Liver (tissue), 9 donors: Measurements from ENCODE around the gene TTC21A. TPM values are rescaled to one million over a fixed set of nuclear protein-coding genes. Genes with fewer than 3 reads are reported as not detected.

Source experiments
- DNase-seq: peaks from one replicate; pipeline ENCODE4 v3.0.0-alpha.2; 2017; ENCODE audit warnings: low spot score
- H3K27ac ChIP-seq, 2 donors: one replicate each; pipeline ENCODE4 v1.7.0; 2013; ENCODE audit warnings: inconsistent platforms in 2 of 2, low read length in 2 of 2, control low read depth in 1 of 2, low read depth in 1 of 2, mild to moderate bottlenecking in 1 of 2
- H3K27me3 ChIP-seq, 4 donors: one replicate each; pipeline versions ENCODE4 v1.6.1 to v1.7.0; 2013; ENCODE audit warnings: low read length in 3 of 4, inconsistent platforms in 1 of 4, mild to moderate bottlenecking in 1 of 4, moderate library complexity in 1 of 4; ENCODE audit not compliant: control insufficient read depth in 4 of 4, insufficient read depth in 4 of 4
- H3K36me3 ChIP-seq, 4 donors: one replicate each; pipeline versions ENCODE4 v1.6.1 to v1.7.0; 2013; ENCODE audit warnings: low read length in 3 of 4, mild to moderate bottlenecking in 3 of 4, low read depth in 1 of 4, moderate library complexity in 1 of 4; ENCODE audit not compliant: control insufficient read depth in 4 of 4, insufficient read depth in 3 of 4
- H3K4me1 ChIP-seq, 4 donors: one replicate each; pipeline versions ENCODE4 v1.6.1 to v1.7.0; 2013; ENCODE audit warnings: low read length in 3 of 4, mild to moderate bottlenecking in 3 of 4, moderate library complexity in 1 of 4; ENCODE audit not compliant: control insufficient read depth in 4 of 4, insufficient read depth in 4 of 4
- H3K4me3 ChIP-seq, 3 donors: one replicate each; pipeline versions ENCODE4 v1.6.1 to v1.7.0; 2013; ENCODE audit warnings: low read length in 3 of 3, control low read depth in 1 of 3, low read depth in 1 of 3, mild to moderate bottlenecking in 1 of 3
- H3K9ac ChIP-seq, 2 donors: one replicate each; pipeline ENCODE4 v1.7.0; 2013; ENCODE audit warnings: low read length in 2 of 2, mild to moderate bottlenecking in 2 of 2, moderate library complexity in 2 of 2, control low read depth in 1 of 2, low read depth in 1 of 2
- H3K9me3 ChIP-seq, 4 donors: one replicate each; pipeline versions ENCODE4 v1.6.1 to v1.7.0; 2013; ENCODE audit warnings: low read length in 3 of 4; ENCODE audit not compliant: control insufficient read depth in 4 of 4
- ATF3 ChIP-seq: IDR thresholded peaks from 2 replicates; pipeline ENCODE4 v1.6.1; 2016; ENCODE audit warnings: antibody characterized with exemption
- CTCF ChIP-seq: fragments of 150-350 bp; IDR thresholded peaks from 2 replicates; pipeline ENCODE4 v1.5.1; 2017; ENCODE audit warnings: improper control_type of control experiment, low read depth, low read length; ENCODE audit not compliant: missing input control
- EGR1 ChIP-seq, 2 donors: IDR thresholded peaks; 2 replicates each; pipeline ENCODE4 v1.6.1; 2016 to 2018; ENCODE audit warnings: antibody characterized with exemption in 2 of 2, low read depth in 2 of 2
- FOXA1 ChIP-seq: IDR thresholded peaks from 2 replicates; pipeline ENCODE4 v1.6.1; 2016; ENCODE audit warnings: antibody characterized with exemption
- GABPA ChIP-seq, 2 donors: IDR thresholded peaks in 1 of 2; conservative IDR thresholded peaks in 1 of 2; 2 replicates each; pipeline ENCODE4 v1.6.1; 2016; ENCODE audit warnings: antibody characterized with exemption in 2 of 2, mild to moderate bottlenecking in 1 of 2, moderate library complexity in 1 of 2
- HNF4G ChIP-seq: IDR thresholded peaks from 2 replicates; pipeline ENCODE4 v1.6.1; 2016; ENCODE audit warnings: antibody characterized with exemption
- JUND ChIP-seq, 2 donors: IDR thresholded peaks; 2 replicates each; pipeline ENCODE4 v1.6.1; 2016; ENCODE audit warnings: antibody characterized with exemption in 2 of 2
- MAX ChIP-seq: IDR thresholded peaks from 2 replicates; pipeline ENCODE4 v1.6.1; 2016; ENCODE audit warnings: antibody characterized with exemption
- NR2F2 ChIP-seq: IDR thresholded peaks from 2 replicates; pipeline ENCODE4 v1.6.1; 2016; ENCODE audit warnings: antibody characterized with exemption
- RAD21 ChIP-seq, 2 donors: IDR thresholded peaks; 2 replicates each; pipeline ENCODE4 v1.6.1; 2016; ENCODE audit warnings: antibody characterized with exemption in 2 of 2, mild to moderate bottlenecking in 2 of 2
- REST ChIP-seq: IDR thresholded peaks from 2 replicates; pipeline ENCODE4 v1.6.1; 2016; ENCODE audit warnings: antibody characterized with exemption, mild to moderate bottlenecking
- SP1 ChIP-seq: IDR thresholded peaks from 2 replicates; pipeline ENCODE4 v1.6.1; 2018; ENCODE audit warnings: antibody characterized with exemption, mild to moderate bottlenecking
- TAF1 ChIP-seq: conservative IDR thresholded peaks from 2 replicates; pipeline ENCODE4 v1.6.1; 2016; ENCODE audit warnings: antibody characterized with exemption, mild to moderate bottlenecking
- YY1 ChIP-seq: IDR thresholded peaks from 2 replicates; pipeline ENCODE4 v1.6.1; 2016; ENCODE audit warnings: antibody characterized with exemption, mild to moderate bottlenecking
- ZBTB33 ChIP-seq: IDR thresholded peaks from 2 replicates; pipeline ENCODE4 v1.6.1; 2016; ENCODE audit warnings: antibody characterized with exemption
- polyA plus RNA-seq, 2 donors: library from polyadenylated mRNA; stranded (reverse) in 1 of 2; unstranded in 1 of 2; fragments of 200-250 nt in 1 of 2; fragments of >200 nt in 1 of 2; fragmentation: Nextera tagmentation in 1 of 2; extraction: Ambion mirVana in 1 of 2; gene quantifications; one replicate each; pipeline versions ENCODE4 v1.2.1 to v1.2.3, GENCODE V29; 2013 to 2015
- total RNA-seq, 2 donors: library from RNA; depleted of rRNA; stranded (reverse); fragments of >200 nt; gene quantifications; one replicate each; pipeline ENCODE4 v1.2.3, GENCODE V29; 2014
- donor health status: healthy.
- donor health status: healthy.
- donor health status: healthy.
- donor health status: healthy.
- donor health status: healthy.

Gene TTC21A
- total and polyA plus RNA-seq, 4 donors = 0.28 to 3.3 (median 1.6) TPM

GRCh38 chr3:39075910-39076309 is 31.6 kb upstream of the TTC21A start (continued):
- TF ChIP-seq HNF4G = no peak

GRCh38 chr3:39079530-39079929 is 27.9 kb upstream of the TTC21A start:
- Histone ChIP-seq H3K9ac (no peak overlapping the region), H3K36me3 (peaks cover 10 to 40% (median 33%) of the 10 kb centered on the region in 4 donors), H3K9me3 (no peaks in the 10 kb centered on the region), H3K27ac (no peak overlapping the region), H3K4me3 (no peak overlapping the region), H3K4me1 (no peaks in the 10 kb centered on the region), H3K27me3 (no peaks in the 10 kb centered on the region)
- no peak for DNase-seq
- TF ChIP-seq SP1 = no peak
- TF ChIP-seq RAD21 (IDR thresholded peaks at IDR 0.05) = no peak
- TF ChIP-seq MAX = no peak
- TF ChIP-seq HNF4G = no peak
- no peak for TF ChIP-seq CTCF
- TF ChIP-seq EGR1 (IDR thresholded peaks at IDR 0.05; ENCODE audit: low read depth in 2 of 2) = no peak
- no peak for TF ChIP-seq JUND (IDR thresholded peaks at IDR 0.05)
- TF ChIP-seq GABPA (IDR thresholded peaks at IDR 0.05 in 1 of 2, conservative IDR thresholded peaks at IDR 0.05 in 1 of 2) = no peak
- TF ChIP-seq ZBTB33 = no peak
- TF ChIP-seq NR2F2 = no peak
- TF ChIP-seq YY1 = no peak
- TF ChIP-seq FOXA1 = no peak
- no peak for TF ChIP-seq TAF1
- TF ChIP-seq REST = no peak
- no peak for TF ChIP-seq ATF3
